Esophagus muscularis mucosa (tissue), 4 donors: ENCODE measurements around the gene SARS1. TPM values are rescaled to one million over a fixed set of nuclear protein-coding genes. Genes with fewer than 3 reads are reported as not detected.

Source experiments
- DNase-seq: peaks from one replicate; pipeline ENCODE4 v3.0.0-alpha.2; 2017; ENCODE audit errors: extremely low spot score
- H3K27ac ChIP-seq, 4 donors: fragments of 200-600 bp; sonication (generic); replicated peaks in 1 of 4; 1 replicate in 3 of 4; 2 replicates in 1 of 4; pipeline ENCODE4 v1.5.1; 2016 to 2019; ENCODE audit warnings: mild to moderate bottlenecking in 1 of 4
- H3K27me3 ChIP-seq, 4 donors: fragments of 200-600 bp; sonication (generic); one replicate each; pipeline versions ENCODE4 v1.5.1 to v1.6.0; 2016 to 2019
- H3K36me3 ChIP-seq, 4 donors: fragments of 200-600 bp; sonication (generic); one replicate each; pipeline ENCODE4 v1.5.1; 2016 to 2019
- H3K4me1 ChIP-seq, 4 donors: fragments of 200-600 bp; sonication (generic); one replicate each; pipeline ENCODE4 v1.5.1; 2016 to 2019
- H3K4me3 ChIP-seq, 4 donors: fragments of 200-600 bp; sonication (generic); 1 replicate in 2 of 4; 2 replicates in 2 of 4; pipeline ENCODE4 v1.5.1; 2016 to 2019; ENCODE audit warnings: mild to moderate bottlenecking in 4 of 4, moderate library complexity in 1 of 4
- H3K9me3 ChIP-seq, 4 donors: fragments of 200-600 bp; sonication (generic); 1 replicate in 3 of 4; 2 replicates in 1 of 4; pipeline ENCODE4 v1.5.1; 2016 to 2019
- EP300 ChIP-seq: sonication (generic); formaldehyde crosslinking; IDR thresholded peaks from one replicate; pipeline ENCODE4 v1.6.1; 2017; ENCODE audit warnings: antibody characterized with exemption
- POLR2A ChIP-seq: fragments of 450-650 bp; IDR thresholded peaks from one replicate; pipeline ENCODE4 v1.6.1; 2017; ENCODE audit warnings: antibody characterized with exemption, moderate library complexity, mild to moderate bottlenecking, low read depth
- POLR2AphosphoS5 ChIP-seq, 2 donors: sonication (generic); formaldehyde crosslinking; IDR thresholded peaks; one replicate each; pipeline ENCODE4 v1.6.1; 2017; ENCODE audit warnings: antibody characterized with exemption in 2 of 2
- WGBS: methylation state at CpG from one replicate; pipeline ENCODE4 v1.1.5; 2018; 5-methylcytosine and 5-hydroxymethylcytosine counted together
- intact Hi-C: fragments of 100-400 bp; cut with DNase I; formaldehyde crosslinking; loops from one replicate; pipeline ENCODE4 v1.15.1; 2023
- total RNA-seq, 4 donors: library from RNA; depleted of rRNA; stranded (reverse); fragments of >200 nt; gene quantifications; one replicate each; pipeline versions ENCODE4 v1.1.0 to v1.2.1, GENCODE V29; 2016
- TF ChIP-seq, protein P1 (sequence below), 3 experiments: fragments of 200-600 bp in 2 of 3; fragments of 450-650 bp in 1 of 3; sonication (generic) in 2 of 3; IDR thresholded peaks; one replicate each; pipeline ENCODE4 v1.5.1; 2017 to 2019; ENCODE audit warnings: antibody characterized with exemption in 3 of 3, mild to moderate bottlenecking in 2 of 3, moderate library complexity in 1 of 3

SARS1 gene
- total RNA-seq, 4 donors from 2014 or later = 125 to 180 (median 144) TPM

DNA sequence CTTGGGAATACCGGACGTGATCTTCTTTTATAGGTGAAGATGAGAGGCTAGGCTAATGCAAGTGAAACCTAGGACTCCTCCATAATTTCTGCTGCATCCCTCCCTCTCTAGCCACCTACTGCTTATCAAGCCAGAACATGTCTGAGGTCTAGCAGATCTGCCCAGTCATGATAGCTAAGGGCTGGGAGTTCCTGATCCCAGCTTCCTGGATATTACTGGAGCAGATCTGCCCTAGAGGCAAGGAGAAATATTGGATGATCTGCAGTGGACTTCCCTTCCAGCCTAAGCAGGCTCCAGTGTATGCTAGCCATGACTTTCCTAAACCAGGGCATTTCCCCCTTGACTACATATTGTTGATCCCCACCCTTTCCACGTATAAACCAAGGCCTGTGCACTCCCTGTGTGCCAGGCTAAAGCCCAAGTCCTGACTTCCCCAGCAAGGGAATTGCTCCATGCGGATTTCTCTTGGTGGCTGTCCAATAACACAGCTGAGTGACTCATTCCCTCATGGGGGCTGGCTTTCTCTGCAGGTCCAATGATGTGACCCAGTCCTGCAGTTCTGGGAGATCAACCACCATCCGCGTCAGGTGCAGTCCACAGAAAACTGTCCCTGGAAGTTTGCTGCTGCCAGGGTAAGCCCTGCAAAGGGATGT, 15.5 kb upstream of the SARS1 start:
- Histone ChIP-seq H3K4me1 (peaks cover 6 to 19% (median 14%) of the 10 kb centered on the region in 4 donors), H3K27me3 (no peaks in the 10 kb centered on the region), H3K36me3 (no peaks in the 10 kb centered on the region), H3K9me3 (no peaks in the 10 kb centered on the region), H3K27ac (peak overlapping the region in 3 of 4 donors; percentile 13 to 58 (median 28)), H3K4me3 (no peak overlapping the region)
- 56% methylated on average over 5 of the region's 6 CpGs for WGBS
- no peak for TF ChIP-seq EP300
- TF ChIP-seq POLR2AphosphoS5 (IDR thresholded peaks at IDR 0.05) = peak; percentile 38 to 41
- no peak for TF ChIP-seq POLR2A
- TF ChIP-seq, protein P1, sequence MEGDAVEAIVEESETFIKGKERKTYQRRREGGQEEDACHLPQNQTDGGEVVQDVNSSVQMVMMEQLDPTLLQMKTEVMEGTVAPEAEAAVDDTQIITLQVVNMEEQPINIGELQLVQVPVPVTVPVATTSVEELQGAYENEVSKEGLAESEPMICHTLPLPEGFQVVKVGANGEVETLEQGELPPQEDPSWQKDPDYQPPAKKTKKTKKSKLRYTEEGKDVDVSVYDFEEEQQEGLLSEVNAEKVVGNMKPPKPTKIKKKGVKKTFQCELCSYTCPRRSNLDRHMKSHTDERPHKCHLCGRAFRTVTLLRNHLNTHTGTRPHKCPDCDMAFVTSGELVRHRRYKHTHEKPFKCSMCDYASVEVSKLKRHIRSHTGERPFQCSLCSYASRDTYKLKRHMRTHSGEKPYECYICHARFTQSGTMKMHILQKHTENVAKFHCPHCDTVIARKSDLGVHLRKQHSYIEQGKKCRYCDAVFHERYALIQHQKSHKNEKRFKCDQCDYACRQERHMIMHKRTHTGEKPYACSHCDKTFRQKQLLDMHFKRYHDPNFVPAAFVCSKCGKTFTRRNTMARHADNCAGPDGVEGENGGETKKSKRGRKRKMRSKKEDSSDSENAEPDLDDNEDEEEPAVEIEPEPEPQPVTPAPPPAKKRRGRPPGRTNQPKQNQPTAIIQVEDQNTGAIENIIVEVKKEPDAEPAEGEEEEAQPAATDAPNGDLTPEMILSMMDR (IDR thresholded peaks at IDR 0.05) = no peak
- no peak for DNase-seq
- intact Hi-C loops = loop anchor here (5.0 kb wide), 1 partner anchor 49 kb away; the partner anchor contains the start of gene CELSR2

DNA sequence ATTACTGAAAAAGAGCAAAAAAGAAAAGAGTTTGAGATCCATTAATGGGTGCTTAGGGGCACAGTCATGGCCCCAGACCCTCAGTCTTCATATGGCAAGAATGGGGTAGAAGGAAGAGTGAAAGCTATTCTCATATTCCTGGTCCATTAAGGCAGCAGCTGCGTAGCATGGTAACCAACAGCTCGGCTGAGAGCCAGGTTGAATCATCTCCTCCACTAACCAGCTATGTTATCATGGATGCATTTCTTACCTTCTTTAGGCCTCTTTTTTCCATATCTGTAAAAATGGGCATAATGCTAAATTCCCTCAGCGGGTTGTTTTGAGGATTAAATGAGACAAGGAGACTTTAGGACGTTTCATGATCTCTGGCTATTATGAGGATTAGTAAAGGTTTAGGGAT, 15.0 kb upstream of the SARS1 start:
- Histone ChIP-seq H3K27ac (no peak overlapping the region), H3K4me1 (peaks cover 6 to 19% (median 14%) of the 10 kb centered on the region in 4 donors), H3K9me3 (no peaks in the 10 kb centered on the region), H3K27me3 (no peaks in the 10 kb centered on the region), H3K4me3 (no peak overlapping the region), H3K36me3 (no peaks in the 10 kb centered on the region)
- intact Hi-C loops = loop anchor here (5.0 kb wide), 1 partner anchor 49 kb away; the partner anchor contains the start of gene CELSR2
- DNase-seq = no peak
- TF ChIP-seq POLR2AphosphoS5 (IDR thresholded peaks at IDR 0.05) = no peak
- TF ChIP-seq, protein P1 (IDR thresholded peaks at IDR 0.05) = no peak
- no peak for TF ChIP-seq POLR2A
- no peak for TF ChIP-seq EP300
- 89% methylated on average over 4 of the region's 4 CpGs for WGBS

DNA sequence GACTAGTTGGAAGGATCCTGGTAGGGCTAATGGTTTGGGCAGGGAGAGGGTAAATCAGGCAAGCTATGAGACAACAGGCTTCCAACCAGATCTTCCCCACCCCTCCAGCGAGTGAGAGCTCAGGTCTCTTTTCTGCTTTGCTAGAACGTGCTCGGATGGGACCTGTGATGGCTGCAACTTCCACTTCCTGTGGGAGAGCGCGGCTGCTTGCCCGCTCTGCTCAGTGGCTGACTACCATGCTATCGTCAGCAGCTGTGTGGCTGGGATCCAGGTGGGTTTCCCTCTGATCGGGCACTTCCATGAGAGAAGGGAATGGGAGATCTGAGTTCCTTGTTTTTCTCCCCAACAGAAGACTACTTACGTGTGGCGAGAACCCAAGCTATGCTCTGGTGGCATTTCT, 14.0 kb upstream of the SARS1 start:
- intact Hi-C loops = loop anchor here (5.0 kb wide), 1 partner anchor 48 kb away; the partner anchor contains the start of gene CELSR2
- H3K27me3 ChIP-seq = no peaks in the 10 kb centered on the region
- H3K4me1 ChIP-seq = peaks cover 6 to 19% (median 14%) of the 10 kb centered on the region in 4 donors
- no peaks in the 10 kb centered on the region for H3K36me3 ChIP-seq
- 89% methylated on average over 4 of the region's 10 CpGs for WGBS
- TF ChIP-seq, protein P1 (IDR thresholded peaks at IDR 0.05) = no peak
- no peaks in the 10 kb centered on the region for H3K9me3 ChIP-seq
- no peak for DNase-seq
- no peak overlapping the region for H3K27ac ChIP-seq
- no peak overlapping the region for H3K4me3 ChIP-seq

DNA sequence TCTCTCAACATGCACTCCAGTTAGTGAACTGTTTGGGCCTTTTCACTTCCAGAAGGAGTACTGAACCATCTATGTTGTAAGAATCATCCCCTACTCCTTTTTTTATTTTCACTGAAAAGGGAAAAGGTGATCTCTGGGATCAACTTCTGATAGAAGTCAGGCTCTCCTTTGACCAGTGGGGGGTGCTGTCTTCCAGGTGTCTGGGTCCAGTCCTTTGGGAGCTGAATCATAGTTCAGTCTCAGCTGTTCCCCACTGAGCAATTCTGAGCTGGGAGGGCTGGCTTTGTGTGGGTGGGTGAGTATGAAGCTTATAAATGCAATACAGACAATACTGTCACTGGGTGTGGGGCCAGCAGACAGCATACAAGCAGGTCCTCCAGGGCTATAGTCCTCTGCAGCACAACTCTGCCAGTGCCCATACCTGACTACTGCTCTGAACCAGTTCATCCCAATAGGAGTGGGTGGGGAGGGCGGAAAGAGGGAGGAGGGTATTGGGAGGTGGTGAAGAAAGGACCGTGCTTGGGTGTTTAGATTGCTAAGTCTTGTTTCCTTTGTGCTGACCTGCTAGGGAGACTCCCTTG, 12.5 kb upstream of the SARS1 start:
- TF ChIP-seq, protein P1 (IDR thresholded peaks at IDR 0.05) = peak; percentile 25 to 43 (median 26)
- no peak for TF ChIP-seq POLR2A
- WGBS = 61% methylated on average over 2 of the region's 2 CpGs
- H3K9me3 ChIP-seq = no peaks in the 10 kb centered on the region
- H3K27ac ChIP-seq = no peak overlapping the region
- peaks cover 6 to 19% (median 14%) of the 10 kb centered on the region in 4 donors for H3K4me1 ChIP-seq
- no peaks in the 10 kb centered on the region for H3K27me3 ChIP-seq
- no peak for DNase-seq
- no peaks in the 10 kb centered on the region for H3K36me3 ChIP-seq
- intact Hi-C loops = no loop called here
- H3K4me3 ChIP-seq = no peak overlapping the region

DNA sequence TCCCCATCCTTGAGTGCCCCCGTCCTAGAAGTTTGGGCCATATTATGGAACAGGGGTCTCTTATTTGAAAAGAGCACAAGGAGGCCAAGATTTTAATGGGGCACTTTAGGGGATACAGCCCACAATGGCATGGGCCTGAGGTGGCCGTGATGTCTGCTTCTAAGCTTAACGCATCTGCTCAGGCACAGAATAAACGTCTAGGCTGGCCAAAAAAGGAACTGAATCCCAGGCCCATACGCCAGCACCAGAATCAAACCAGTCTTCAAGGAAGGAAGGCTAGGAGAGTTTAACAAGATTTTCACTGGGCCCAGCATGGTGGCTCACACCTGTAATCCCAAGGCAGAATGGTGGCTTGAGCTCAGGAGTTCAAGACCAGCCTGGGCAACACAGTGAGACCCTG, 9.2 kb upstream of the SARS1 start:
- no peaks in the 10 kb centered on the region for H3K27me3 ChIP-seq
- intact Hi-C loops = no loop called here
- 57% methylated on average over 5 of the region's 5 CpGs for WGBS
- no peak overlapping the region for H3K27ac ChIP-seq
- H3K9me3 ChIP-seq = no peaks in the 10 kb centered on the region
- no peak for DNase-seq
- TF ChIP-seq, protein P1 (IDR thresholded peaks at IDR 0.05) = no peak
- no peak for TF ChIP-seq POLR2AphosphoS5 (IDR thresholded peaks at IDR 0.05)
- no peak for TF ChIP-seq EP300
- TF ChIP-seq POLR2A = no peak
- no peaks in the 10 kb centered on the region for H3K4me1 ChIP-seq
- H3K36me3 ChIP-seq = no peaks in the 10 kb centered on the region
- H3K4me3 ChIP-seq = no peak overlapping the region
